OCI-LY3 (cell line): ENCODE results near the gene XPO5.

Source experiments
- H2AFZ ChIP-seq: fragments of 200-600, 300-600 bp; shearing (Covaris generic); 2 replicates; pipeline ENCODE4 v1.6.0; 2014; ENCODE audit warnings: antibody characterized with exemption, low read depth, low read length
- H3K27ac ChIP-seq: fragments of 200-600, 300-600 bp; sonication (generic); 2 replicates; pipeline ENCODE4 v1.5.1; 2014; ENCODE audit warnings: mild to moderate bottlenecking, low read length, moderate library complexity, mixed read lengths
- H3K27me3 ChIP-seq: fragments of 200-600, 300-600 bp; sonication (generic); 2 replicates; pipeline ENCODE4 v1.6.1; 2014; ENCODE audit warnings: low read depth, low read length, mixed read lengths
- H3K36me3 ChIP-seq: fragments of 200-600, 300-600 bp; sonication (generic); replicated peaks from 2 replicates; pipeline ENCODE3; 2014; ENCODE audit warnings: low read depth, low read length, mixed read lengths
- H3K4me1 ChIP-seq: fragments of 300-600, 200-600 bp; sonication (generic); 2 replicates; pipeline ENCODE4 v1.6.1; 2014; ENCODE audit warnings: low read length, mixed read lengths
- H3K4me2 ChIP-seq: fragments of 200-600, 300-600 bp; sonication (generic); 2 replicates; pipeline ENCODE4 v1.6.1; 2014; ENCODE audit warnings: low read length, mixed read lengths
- H3K4me3 ChIP-seq: fragments of 300-600, 200-600 bp; sonication (generic); 2 replicates; pipeline ENCODE4 v1.5.1; 2014; ENCODE audit warnings: antibody characterized with exemption, mild to moderate bottlenecking, low read length, moderate library complexity
- H3K79me2 ChIP-seq: fragments of 300-600, 200-600 bp; shearing (Covaris generic); 2 replicates; pipeline ENCODE4 v1.6.1; 2014; ENCODE audit warnings: mild to moderate bottlenecking, low read length, mixed read lengths
- H3K9ac ChIP-seq: fragments of 300-600, 200-600 bp; shearing (Covaris generic); 2 replicates; pipeline ENCODE4 v1.6.0; 2014; ENCODE audit warnings: mild to moderate bottlenecking, low read length, moderate library complexity
- H3K9me3 ChIP-seq: fragments of 200-600, 300-600 bp; shearing (Covaris generic); 2 replicates; pipeline ENCODE4 v1.6.1; 2014; ENCODE audit warnings: low read length, mixed read lengths; ENCODE audit not compliant: insufficient read depth
- H4K20me1 ChIP-seq: fragments of 200-600, 300-600 bp; sonication (generic); 2 replicates; pipeline ENCODE4 v1.6.1; 2016; ENCODE audit warnings: low read length, mixed read lengths; ENCODE audit not compliant: insufficient read depth
- EZH2phosphoT487 ChIP-seq: fragments of 200-600 bp; shearing (Covaris generic); IDR thresholded peaks from 2 replicates; pipeline ENCODE4 v1.6.1; 2018; ENCODE audit warnings: antibody characterized with exemption, mixed run types, low read depth
- TF ChIP-seq, protein P1 (sequence below): fragments of 200-600, 300-600 bp; sonication (generic); IDR thresholded peaks from 2 replicates; pipeline ENCODE4 v1.5.1; 2014; ENCODE audit warnings: antibody characterized with exemption, low read length, low read depth

The XPO5 gene

GRCh38 chr6:43616725-43617472 is 41.1 kb upstream of the XPO5 start:
- no peaks in the 10 kb centered on the region for H3K4me1 ChIP-seq

DNA sequence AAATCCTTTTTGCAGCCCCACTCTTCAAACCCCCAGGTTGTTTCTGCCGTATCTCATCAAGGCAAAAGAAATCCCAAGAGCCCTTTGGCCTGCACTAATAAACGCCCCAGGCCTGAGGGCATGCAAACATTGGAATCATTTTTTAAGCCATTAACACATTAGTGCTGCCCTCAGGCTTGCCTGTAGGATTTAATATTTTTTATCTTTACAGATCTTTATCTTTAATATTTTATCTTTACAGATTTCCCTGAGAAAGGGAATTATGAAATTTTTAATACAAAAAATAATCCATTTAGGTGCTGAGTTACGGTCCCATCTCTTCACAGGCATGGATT is 38.5 kb upstream of the XPO5 start:
- H3K9ac ChIP-seq: no peak overlapping the region
- H3K27ac ChIP-seq: no peak overlapping the region
- H3K79me2 ChIP-seq: no peaks in the 10 kb centered on the region
- H3K4me2 ChIP-seq: no peak overlapping the region
- no peak overlapping the region for H3K4me3 ChIP-seq
- peaks cover 41% of the 10 kb centered on the region for H3K36me3 ChIP-seq
- H3K4me1 ChIP-seq: no peaks in the 10 kb centered on the region
- no peak overlapping the region for H2AFZ ChIP-seq
- H3K27me3 ChIP-seq: no peaks in the 10 kb centered on the region
- H3K9me3 ChIP-seq: no peaks in the 10 kb centered on the region
- no peaks in the 10 kb centered on the region for H4K20me1 ChIP-seq
- no peak for TF ChIP-seq EZH2phosphoT487
- TF ChIP-seq, protein P1, sequence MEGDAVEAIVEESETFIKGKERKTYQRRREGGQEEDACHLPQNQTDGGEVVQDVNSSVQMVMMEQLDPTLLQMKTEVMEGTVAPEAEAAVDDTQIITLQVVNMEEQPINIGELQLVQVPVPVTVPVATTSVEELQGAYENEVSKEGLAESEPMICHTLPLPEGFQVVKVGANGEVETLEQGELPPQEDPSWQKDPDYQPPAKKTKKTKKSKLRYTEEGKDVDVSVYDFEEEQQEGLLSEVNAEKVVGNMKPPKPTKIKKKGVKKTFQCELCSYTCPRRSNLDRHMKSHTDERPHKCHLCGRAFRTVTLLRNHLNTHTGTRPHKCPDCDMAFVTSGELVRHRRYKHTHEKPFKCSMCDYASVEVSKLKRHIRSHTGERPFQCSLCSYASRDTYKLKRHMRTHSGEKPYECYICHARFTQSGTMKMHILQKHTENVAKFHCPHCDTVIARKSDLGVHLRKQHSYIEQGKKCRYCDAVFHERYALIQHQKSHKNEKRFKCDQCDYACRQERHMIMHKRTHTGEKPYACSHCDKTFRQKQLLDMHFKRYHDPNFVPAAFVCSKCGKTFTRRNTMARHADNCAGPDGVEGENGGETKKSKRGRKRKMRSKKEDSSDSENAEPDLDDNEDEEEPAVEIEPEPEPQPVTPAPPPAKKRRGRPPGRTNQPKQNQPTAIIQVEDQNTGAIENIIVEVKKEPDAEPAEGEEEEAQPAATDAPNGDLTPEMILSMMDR: no peak

More at GRCh38 chr6:43616725-43617472, 41.1 kb upstream of the XPO5 start:
- no peak overlapping the region for H3K4me3 ChIP-seq
- H3K4me2 ChIP-seq: no peak overlapping the region
- peaks cover 53% of the 10 kb centered on the region for H3K36me3 ChIP-seq
- TF ChIP-seq, protein P1: no peak
- no peak for TF ChIP-seq EZH2phosphoT487
- H3K27me3 ChIP-seq: no peaks in the 10 kb centered on the region
- H3K79me2 ChIP-seq: no peaks in the 10 kb centered on the region
- no peak overlapping the region for H3K27ac ChIP-seq
- H3K9ac ChIP-seq: no peak overlapping the region
- H3K9me3 ChIP-seq: no peaks in the 10 kb centered on the region
- no peaks in the 10 kb centered on the region for H4K20me1 ChIP-seq
- H2AFZ ChIP-seq: no peak overlapping the region

DNA sequence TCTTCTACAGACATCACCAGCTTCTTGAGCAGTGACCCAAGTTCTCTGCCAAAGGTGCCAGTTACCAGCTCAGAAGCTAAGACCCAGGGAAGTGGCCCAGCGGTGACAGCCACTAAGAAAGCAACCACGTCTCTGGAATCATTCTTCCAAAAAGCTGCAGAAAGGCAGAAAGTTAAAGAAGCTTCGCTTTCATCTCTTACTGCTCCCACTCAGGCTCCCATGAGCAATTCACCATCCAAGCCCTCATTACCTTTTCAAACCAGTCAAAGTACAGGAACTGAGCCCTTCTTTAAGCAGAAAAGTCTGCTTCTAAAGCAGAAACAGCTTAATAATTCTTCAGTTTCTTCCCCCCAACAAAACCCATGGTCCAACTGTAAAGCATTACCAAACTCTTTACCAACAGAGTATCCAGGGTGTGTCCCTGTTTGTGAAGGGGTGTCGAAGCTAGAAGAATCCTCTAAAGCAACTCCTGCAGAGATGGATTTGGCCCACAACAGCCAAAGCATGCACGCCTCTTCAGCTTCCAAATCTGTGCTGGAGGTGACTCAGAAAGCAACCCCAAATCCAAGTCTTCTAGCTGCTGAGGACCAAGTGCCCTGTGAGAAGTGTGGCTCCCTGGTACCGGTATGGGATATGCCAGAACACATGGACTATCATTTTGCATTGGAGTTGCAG is 38.0 kb upstream of the XPO5 start:
- Histone ChIP-seq H3K9ac (no peak overlapping the region), H3K36me3 (peaks cover 43% of the 10 kb centered on the region), H3K4me3 (no peak overlapping the region), H3K79me2 (no peaks in the 10 kb centered on the region), H3K27me3 (no peaks in the 10 kb centered on the region), H4K20me1 (no peaks in the 10 kb centered on the region), H3K4me2 (no peak overlapping the region), H3K27ac (no peak overlapping the region), H2AFZ (no peak overlapping the region), H3K4me1 (peaks cover 1% of the 10 kb centered on the region; the same call in 1 of the 2 replicates), H3K9me3 (no peaks in the 10 kb centered on the region)
- TF ChIP-seq, protein P1: no peak
- no peak for TF ChIP-seq EZH2phosphoT487

- no peak overlapping the region for H3K4me3 ChIP-seq
- no peak overlapping the region for H2AFZ ChIP-seq
- H3K27ac ChIP-seq: no peak overlapping the region
- no peaks in the 10 kb centered on the region for H3K9me3 ChIP-seq
- no peaks in the 10 kb centered on the region for H3K79me2 ChIP-seq
- TF ChIP-seq, protein P1: no peak
- no peak for TF ChIP-seq EZH2phosphoT487
- peaks cover 47% of the 10 kb centered on the region for H3K36me3 ChIP-seq
- H4K20me1 ChIP-seq: no peaks in the 10 kb centered on the region
- no peak overlapping the region for H3K4me2 ChIP-seq
- H3K4me1 ChIP-seq: peaks cover 7% of the 10 kb centered on the region
- H3K27me3 ChIP-seq: no peaks in the 10 kb centered on the region
- H3K9ac ChIP-seq: no peak overlapping the region
These were observed 34.6 kb upstream of the XPO5 start for GRCh38 chr6:43610431-43610830.
